GM18951 (cell line): Measurements from ENCODE around the gene FCAMR.

Experiments
- POLR2A ChIP-seq: IDR thresholded peaks from 4 replicates; pipeline ENCODE4 v1.6.1; 2011; ENCODE audit warnings: mild to moderate bottlenecking; ENCODE audit not compliant: insufficient read length, insufficient read depth; ENCODE audit errors: extremely low read depth
- in situ Hi-C: fragments of 300-500 bp; cut with MboI; formaldehyde crosslinking; loops from one replicate; pipeline ENCODE4 v1.12.0; 2022; ENCODE audit warnings: low sequenced_read_pairs, mixed read lengths, inconsistent platforms; ENCODE audit not compliant: unreplicated experiment

Gene FCAMR

DNA sequence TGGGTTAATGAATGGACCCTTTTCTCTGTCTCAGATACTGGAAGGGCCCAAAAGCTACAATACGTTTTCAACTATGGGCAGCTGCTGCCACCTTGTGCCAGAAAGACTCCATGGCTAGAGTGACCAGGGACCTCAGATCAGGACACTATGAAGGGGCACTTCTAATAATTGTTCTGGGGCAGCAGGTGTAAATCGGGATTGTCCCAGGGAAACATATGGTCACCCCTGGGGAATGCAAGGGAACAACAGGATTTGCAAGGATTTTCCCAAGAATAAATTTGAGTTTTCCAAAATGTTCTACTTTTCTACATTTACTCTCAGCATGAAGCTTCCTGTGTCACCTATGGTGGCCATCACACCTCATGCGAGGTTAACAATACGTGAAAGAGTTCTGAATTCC lies 12.0 kb upstream of the FCAMR start:
- in situ Hi-C loops = loop anchor here (5.0 kb wide), 1 partner anchor 255 kb away; no protein-coding TSS in a partner anchor

DNA sequence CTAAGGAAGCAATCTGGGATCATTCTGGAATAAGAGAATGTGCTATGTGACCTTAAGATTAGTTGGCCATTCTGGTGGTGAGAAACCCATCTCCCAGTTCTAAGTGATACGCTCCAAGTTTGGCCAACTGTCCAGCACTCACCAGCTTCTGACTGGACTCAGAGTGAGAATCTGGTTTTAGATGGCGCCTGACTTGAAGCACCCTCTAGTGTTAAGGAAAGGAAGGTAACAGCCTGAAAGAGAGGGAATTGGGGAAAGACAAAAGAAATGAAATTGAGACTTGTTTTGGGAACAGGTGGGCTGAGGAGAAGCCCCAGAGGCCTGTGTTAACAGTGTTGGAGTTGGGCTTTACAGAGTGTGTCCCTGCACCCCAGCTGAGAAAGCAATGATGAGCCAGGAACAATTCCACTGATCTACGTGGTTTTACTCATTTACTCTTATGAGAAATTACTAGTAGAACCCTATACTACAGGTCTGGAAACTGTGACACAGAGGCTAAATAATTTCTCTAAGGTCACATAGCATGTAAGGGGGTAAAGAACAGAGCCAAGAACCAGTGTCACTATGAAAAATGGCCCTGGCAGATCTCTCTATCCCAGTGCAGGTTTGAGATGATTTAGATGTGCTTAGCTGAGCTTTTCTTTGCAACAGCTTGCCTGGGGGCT lies 9.3 kb upstream of the FCAMR start:
- no peak for TF ChIP-seq POLR2A
- in situ Hi-C loops = loop anchor here (5.0 kb wide), 1 partner anchor 252 kb away; no protein-coding TSS in a partner anchor

More for the DNA sequence above, 12.0 kb upstream of the FCAMR start:
- TF ChIP-seq POLR2A = no peak

DNA sequence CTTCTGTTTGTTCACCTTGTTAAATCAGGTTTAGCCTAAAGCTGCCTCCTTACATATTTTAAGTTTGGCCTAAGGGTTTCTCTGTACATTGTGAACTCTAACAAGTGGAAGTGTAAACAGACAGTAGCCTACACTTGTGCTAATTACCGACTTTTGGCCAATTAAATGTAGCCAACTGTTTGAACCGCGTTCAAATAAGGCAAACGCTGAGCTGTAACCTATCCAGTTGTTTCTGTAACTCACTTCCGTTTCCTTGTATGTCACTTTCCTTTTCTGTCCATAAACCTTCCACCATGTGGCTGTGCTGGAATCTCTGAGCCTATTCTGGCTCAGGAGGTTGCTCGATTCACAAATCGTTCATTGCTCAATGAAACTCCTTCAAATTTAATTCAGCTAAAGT lies 8.0 kb upstream of the FCAMR start:
- TF ChIP-seq POLR2A = no peak
- in situ Hi-C loops = no loop called here

DNA sequence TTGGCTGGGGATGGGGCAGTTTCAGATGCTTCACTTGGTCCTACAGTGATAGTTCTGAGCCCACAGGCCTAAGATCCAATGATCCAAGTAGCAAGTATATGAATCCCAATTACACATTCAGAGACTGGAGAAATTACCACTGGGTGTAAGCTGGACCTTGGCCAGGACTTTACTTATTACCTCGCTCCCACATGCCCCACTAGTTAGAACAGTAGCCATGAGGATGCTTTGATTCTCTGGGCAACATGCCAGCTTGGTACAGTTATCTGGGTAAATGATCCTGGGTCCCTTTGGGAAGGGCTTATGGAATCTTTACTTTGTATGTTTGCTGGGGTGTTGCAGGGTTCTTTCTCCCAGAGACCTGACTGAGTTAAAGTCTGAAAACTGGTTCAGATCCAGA lies 5.0 kb upstream of the FCAMR start:
- in situ Hi-C loops = no loop called here
- no peak for TF ChIP-seq POLR2A

DNA sequence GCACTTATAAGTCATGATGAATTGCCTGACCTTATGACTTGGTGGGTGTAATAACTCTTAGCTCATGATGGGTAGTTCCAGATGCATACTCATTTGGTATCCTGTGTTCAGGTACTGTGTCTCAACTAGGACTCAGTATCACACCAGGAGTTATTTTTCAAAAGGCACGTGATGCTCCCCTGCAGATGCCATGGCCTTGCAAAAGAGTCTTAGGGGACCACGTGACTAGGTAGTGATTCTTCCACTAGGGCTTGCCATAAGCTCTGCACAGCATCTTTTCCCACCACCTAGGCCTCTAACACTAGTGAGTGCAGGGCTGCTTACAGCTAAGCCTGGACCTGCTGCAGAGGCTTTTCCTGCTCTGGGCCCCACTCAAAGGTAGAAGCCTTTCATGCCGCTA lies 3.9 kb upstream of the FCAMR start:
- in situ Hi-C loops = no loop called here
- no peak for TF ChIP-seq POLR2A

DNA sequence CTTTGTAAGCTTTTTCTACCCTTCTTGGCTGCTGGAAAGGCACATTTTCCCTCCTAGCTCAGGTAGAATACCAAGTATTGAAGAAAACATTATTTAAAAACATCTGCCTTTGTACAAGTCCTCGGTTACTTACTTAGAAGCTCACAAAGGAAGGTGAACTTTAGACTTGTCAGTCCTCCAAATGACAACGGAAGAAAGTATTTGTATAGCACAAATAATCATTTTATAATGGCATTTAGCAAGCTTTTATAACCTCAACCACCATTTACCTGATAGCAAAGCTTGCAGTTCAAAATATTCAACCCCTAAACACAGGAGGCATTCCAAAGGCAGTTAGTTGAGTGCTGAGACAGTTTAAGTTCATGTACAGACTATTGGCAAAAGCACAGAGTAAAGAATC lies 2.5 kb upstream of the FCAMR start:
- no peak for TF ChIP-seq POLR2A
- in situ Hi-C loops = no loop called here

DNA sequence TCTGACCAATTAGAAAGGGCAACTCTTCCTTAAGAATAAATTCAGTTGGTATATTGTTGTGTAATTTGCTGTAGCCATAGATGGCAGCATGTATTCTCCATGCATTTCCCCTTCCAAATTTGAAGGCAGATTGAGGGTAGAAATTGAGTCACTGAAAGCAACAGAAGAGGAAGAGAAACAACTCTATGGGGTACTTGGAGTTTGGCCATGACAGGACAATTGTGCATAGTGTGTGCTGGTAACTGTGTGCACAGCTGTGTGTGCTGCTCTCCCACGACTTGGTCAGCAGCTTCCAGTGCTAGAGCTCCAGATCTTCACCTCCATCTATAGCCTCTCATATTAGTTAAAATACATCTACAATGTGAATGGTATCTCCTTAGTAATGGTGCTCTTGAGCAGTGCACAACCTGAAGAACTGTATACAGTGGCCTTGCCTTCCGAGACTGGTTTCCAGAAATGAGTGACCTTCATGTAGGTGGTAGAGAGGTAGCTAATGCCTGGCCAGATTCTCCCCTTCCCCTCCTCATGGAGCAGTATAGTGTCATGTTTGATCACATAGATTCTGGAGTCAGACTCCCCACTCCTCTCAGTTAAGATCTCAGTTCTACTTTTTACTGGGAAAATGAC lies 882 bp upstream of the FCAMR start:
- in situ Hi-C loops = no loop called here
- no peak for TF ChIP-seq POLR2A

DNA sequence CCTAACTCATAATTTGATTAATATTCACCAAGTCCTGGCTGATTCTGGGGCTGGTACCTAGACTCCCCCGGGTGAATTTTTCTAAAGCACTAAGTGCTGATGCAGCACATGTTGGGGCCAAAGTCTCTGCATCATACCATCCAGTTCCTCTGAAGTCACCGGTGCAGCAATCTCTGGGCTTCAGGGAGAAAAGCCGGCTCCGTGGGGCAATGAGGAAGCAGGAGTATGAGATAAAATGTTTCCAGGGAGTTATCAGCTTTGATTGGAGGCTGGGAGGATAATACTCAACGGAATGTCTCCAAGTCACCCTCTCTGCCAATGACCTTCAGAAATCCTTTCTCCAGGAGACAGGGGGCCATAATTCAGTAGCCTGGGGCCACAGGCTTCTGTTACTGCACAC lies 1.2 kb downstream of the FCAMR start:
- in situ Hi-C loops = no loop called here
- no peak for TF ChIP-seq POLR2A

DNA sequence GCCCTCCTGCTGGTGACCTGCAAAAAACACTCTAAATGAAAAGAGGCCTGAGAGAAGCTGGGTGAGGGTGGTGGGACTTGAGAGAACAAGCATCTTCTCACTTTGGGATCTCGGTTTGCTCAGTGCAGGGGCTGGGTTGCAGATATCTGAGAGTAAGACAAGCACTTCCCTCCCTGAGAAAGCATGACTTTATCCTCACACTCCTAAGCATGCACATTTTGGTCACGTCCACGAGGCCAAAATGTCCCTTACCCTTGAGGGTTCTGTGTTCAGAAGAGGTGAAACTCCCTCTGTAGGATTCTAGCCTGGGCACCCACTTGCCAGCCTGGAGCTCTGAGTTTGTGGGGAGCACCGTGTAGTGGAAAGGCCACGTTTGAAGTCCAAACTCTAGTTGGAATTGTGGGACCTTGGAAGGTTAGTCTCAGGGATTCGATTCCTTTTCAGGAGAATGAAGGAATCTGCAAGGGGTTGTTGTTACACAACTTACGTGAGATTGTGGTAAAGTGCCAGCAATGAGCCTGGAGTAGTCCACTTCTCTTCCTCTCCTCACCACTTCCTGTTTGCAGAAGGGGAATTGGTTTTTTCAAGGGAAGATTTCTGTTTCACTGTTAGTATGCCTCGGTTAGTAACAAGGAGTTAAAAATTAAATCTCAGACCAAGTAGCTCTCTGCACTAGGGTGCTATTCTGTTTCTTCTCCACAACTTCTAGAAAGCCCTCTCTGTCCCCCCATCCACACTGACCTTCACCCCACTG lies 3.0 kb downstream of the FCAMR start:
- TF ChIP-seq POLR2A = no peak
- in situ Hi-C loops = no loop called here

DNA sequence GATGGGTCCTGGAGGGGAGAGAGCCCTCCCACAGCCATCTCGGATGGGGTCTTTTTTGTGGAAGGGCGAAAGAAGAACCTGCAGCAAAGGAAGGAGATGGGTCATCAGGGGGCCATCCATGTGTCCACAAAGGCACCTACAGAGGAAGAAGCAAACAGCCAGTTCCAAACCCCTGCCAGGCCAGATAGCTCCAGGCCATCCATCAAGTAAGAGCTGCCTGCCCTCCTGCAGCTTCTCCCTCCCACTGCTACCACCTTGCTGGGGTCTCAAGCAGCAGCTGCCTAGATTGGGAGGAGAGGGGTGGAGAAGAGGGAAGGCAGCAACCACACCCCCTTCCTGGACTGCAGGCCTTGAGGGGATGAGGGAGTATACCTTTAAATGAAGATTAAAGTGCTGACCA lies 4.5 kb downstream of the FCAMR start:
- no peak for TF ChIP-seq POLR2A
- in situ Hi-C loops = no loop called here

DNA sequence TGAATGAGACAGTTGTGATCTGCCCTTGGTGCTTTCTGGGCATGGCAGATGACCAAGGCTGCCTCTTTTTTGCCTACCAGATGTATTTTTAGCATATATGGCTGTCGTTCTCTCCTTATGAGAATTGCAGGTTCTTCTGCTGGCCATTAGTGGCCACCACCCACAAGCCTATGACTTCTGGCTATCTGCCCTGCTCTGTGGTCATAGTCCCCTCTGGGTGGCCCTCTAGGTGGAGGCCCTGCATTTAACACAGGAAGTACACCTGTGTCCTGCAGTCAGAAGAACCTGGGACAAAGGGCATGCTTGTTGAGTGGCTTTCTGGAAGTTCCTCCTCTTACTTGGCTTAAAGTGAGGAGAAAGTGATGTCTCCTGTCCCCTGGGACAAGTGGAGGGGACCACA lies 6.5 kb downstream of the FCAMR start:
- in situ Hi-C loops = no loop called here
- TF ChIP-seq POLR2A = no peak

DNA sequence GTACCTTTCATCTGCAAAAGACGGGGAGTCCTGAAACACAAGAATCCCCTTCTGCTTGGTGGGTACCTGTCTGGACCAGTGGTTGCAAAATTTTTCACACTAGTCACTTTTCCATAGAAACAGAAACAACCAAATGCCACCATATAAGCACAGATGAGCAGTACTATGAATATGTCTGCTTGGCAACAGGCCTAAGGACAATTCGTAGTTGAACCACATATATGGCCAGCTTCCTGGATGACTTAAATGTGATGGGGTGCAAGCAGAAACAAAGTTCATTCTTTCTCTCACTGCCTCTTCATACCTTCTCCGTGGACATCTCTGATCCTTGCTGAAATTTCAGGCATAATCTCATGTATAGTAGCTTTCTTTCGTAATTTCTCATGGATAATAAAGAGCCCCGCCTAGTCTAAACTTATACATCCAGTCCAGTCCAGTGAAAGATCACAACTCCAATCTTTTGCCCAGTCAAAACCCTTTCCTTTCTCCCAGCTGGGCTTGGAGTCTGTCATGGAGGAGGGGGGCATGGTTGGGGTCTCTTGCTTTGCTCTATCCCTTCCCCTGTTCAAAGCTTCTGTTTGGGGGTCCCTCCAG lies 7.0 kb downstream of the FCAMR start:
- in situ Hi-C loops = no loop called here

DNA sequence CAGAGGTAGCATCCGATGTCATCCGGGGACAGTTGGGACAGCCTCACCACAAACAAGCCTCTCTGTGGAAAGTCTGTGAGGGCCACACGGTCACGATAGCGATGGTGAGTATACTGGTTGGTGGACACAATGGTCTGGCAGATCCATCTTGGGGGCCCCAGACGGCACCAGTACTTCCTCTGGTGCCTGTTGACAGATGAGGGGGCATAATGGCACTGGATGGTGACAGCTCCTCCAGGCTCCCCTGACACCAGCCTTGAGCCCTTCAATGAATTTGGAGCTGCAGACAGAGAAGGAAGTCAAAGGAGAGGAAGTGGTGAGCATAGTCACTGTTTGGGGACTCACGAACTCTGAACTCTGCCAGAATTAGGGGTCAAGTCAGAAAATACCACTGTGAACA lies 8.0 kb downstream of the FCAMR start:
- in situ Hi-C loops = no loop called here
- TF ChIP-seq POLR2A = no peak

More for the DNA sequence above, 7.0 kb downstream of the FCAMR start:
- no peak for TF ChIP-seq POLR2A

DNA sequence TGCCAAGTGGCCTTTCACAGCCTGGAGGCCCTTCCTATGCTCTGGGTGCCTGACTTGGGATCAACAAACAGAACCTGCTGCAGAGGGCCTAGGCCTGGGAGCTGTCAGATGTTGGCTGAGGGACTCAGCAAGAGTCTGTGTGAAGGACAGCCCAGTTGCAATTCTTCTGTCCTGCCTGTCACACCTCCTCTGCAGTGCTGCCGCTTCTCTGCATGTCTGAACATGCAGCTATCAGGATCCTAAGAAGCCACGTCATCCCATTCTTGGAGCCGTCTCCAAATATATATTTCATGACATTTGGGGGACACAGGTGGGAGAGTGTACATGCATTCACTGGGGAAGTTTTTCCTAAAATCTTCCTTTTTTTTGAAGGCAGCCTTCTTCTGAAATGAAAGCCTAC lies 8.6 kb downstream of the FCAMR start:
- no peak for TF ChIP-seq POLR2A
- in situ Hi-C loops = no loop called here
